GM12892 (cell line): Measurements from ENCODE around the gene ALPL.

ENCODE experiments used
- POLR2A ChIP-seq: IDR thresholded peaks from 2 replicates; pipeline ENCODE4 v1.6.1; 2011; ENCODE audit warnings: low read depth, low read length, control low read depth
- POLR2AphosphoS5 ChIP-seq: IDR thresholded peaks from 2 replicates; pipeline ENCODE4 v1.6.1; 2011; ENCODE audit warnings: low read depth, low read length, control low read depth
- TAF1 ChIP-seq: IDR thresholded peaks from 2 replicates; pipeline ENCODE4 v1.6.1; 2011; ENCODE audit warnings: low read depth, mild to moderate bottlenecking, control low read depth, low read length, borderline replicate concordance

GRCh38 chr1:21577933-21578332, 68.7 kb downstream of the ALPL start:
- no peak for TF ChIP-seq POLR2A
- no peak for TF ChIP-seq TAF1
- TF ChIP-seq POLR2AphosphoS5: no peak
